Mesangial cell (primary cell): ENCODE measurements around the gene MYOZ2. TPM values are rescaled to one million over a fixed set of nuclear protein-coding genes. Genes with fewer than 3 reads are reported as not detected.

Experiments
- total RNA-seq: library from RNA; depleted of rRNA; stranded (reverse); fragments of >200 nt; gene quantifications from 2 replicates; pipeline ENCODE4 v1.2.3, GENCODE V29; 2015

The MYOZ2 gene
- not detected in 2 replicates for total RNA-seq

GRCh38 chr4:119135721-119136121, at the start of gene MYOZ2:
TSS of gene MYOZ2 (plus strand) at chr4:119135832. CDS start at chr4:119136526, 694 bp downstream.

GRCh38 chr4:119212234-119212963, 76.8 kb downstream of the MYOZ2 start, which contains the start of gene USP53:
TSS of gene USP53 (plus strand) at chr4:119212713. CDS start at chr4:119239760, 27,047 bp downstream.

Other genes starting within 250 kb of the MYOZ2 start
- gene SYNPO2, start 247.0 kb upstream of the MYOZ2 start, total RNA-seq = 0.16 and 2.2 TPM in 2 replicates
- gene USP53, start 76.9 kb downstream of the MYOZ2 start, total RNA-seq = 5.4 and 11.9 TPM in 2 replicates
- not detected in 2 replicates for gene FABP2, start 186.3 kb downstream of the MYOZ2 start, total RNA-seq